Caco-2 (cell line): Measurements from ENCODE around the gene IL32. TPM values are rescaled to one million over a fixed set of nuclear protein-coding genes. Genes with fewer than 3 reads are reported as not detected.

Experiments used
- BruUV-seq: library from RNA; stranded (reverse); fragments of 400-500 nt; replicated peaks from 2 replicates; lab custom pipeline; 2021; lab: Mats Ljungman, UMichigan
- CTCF ChIA-PET: fragments of 300-600 bp; sonication (Branson Sonifier 250); formaldehyde crosslinking; loops from one replicate; lab custom pipeline; 2022; ENCODE audit warnings: antibody characterized with exemption; lab: Charles Lee
- POLR2A ChIA-PET: fragments of 300-600 bp; sonication (Branson Sonifier 250); formaldehyde crosslinking; loops from one replicate; lab custom pipeline; 2022; ENCODE audit warnings: antibody characterized with exemption; lab: Charles Lee
- DNase-seq, 2 experiments: peaks; one replicate each; pipeline versions ENCODE4 v3.0.0 to v3.0.0-alpha.2; 2020 to 2022
- H3K27me3 ChIP-seq: replicated peaks from 2 replicates; pipeline ENCODE4 v1.6.0; 2011; ENCODE audit warnings: low read length; ENCODE audit not compliant: control insufficient read depth, insufficient read depth
- H3K36me3 ChIP-seq: 2 replicates; pipeline ENCODE4 v1.5.1; 2011; ENCODE audit warnings: low read length; ENCODE audit not compliant: control insufficient read depth, insufficient read depth
- H3K4me1 ChIP-seq: fragments of 250-450 bp; sonication (Bioruptor Pico); 2 replicates; pipeline ENCODE4 v1.5.1; 2020; ENCODE audit warnings: mild to moderate bottlenecking
- H3K4me3 ChIP-seq: 2 replicates; pipeline ENCODE4 v1.5.1; 2011; ENCODE audit warnings: low read depth, mild to moderate bottlenecking, control low read depth, low read length
- H3K9me3 ChIP-seq: fragments of 250-450 bp; sonication (Bioruptor Pico); 2 replicates; pipeline ENCODE4 v1.5.1; 2020; ENCODE audit warnings: mild to moderate bottlenecking, moderate library complexity
- H3K27ac Mint-ChIP-seq: one replicate; pipeline ENCODE4 v1.8.0; 2022; ENCODE audit warnings: mixed read lengths; ENCODE audit not compliant: unreplicated experiment
- H3K27me3 Mint-ChIP-seq: one replicate; pipeline ENCODE4 v1.8.0; 2022; ENCODE audit warnings: mixed read lengths; ENCODE audit not compliant: insufficient read depth, unreplicated experiment
- H3K36me3 Mint-ChIP-seq: one replicate; pipeline ENCODE4 v1.8.0; 2022; ENCODE audit warnings: mild to moderate bottlenecking, mixed read lengths; ENCODE audit not compliant: insufficient read depth, unreplicated experiment
- H3K4me1 Mint-ChIP-seq: one replicate; pipeline ENCODE4 v1.8.0; 2022; ENCODE audit warnings: low read depth, mixed read lengths; ENCODE audit not compliant: unreplicated experiment
- H3K4me3 Mint-ChIP-seq: one replicate; pipeline ENCODE4 v1.8.0; 2022; ENCODE audit warnings: mild to moderate bottlenecking, moderate library complexity, mixed read lengths; ENCODE audit not compliant: unreplicated experiment
- H3K9me3 Mint-ChIP-seq: one replicate; pipeline ENCODE4 v1.8.0; 2022; ENCODE audit warnings: mixed read lengths; ENCODE audit not compliant: unreplicated experiment
- CTCF ChIP-seq, 2 experiments: fragments of 200-600 bp in 1 of 2; IDR thresholded peaks; 1 replicate in 1 of 2; 2 replicates in 1 of 2; pipeline versions ENCODE4 v1.5.1 to v1.8.0; 2011 to 2022; ENCODE audit warnings: antibody characterized with exemption in 1 of 2, control low read depth in 1 of 2, inconsistent platforms in 1 of 2, low read depth in 1 of 2, low read length in 1 of 2, mild to moderate bottlenecking in 1 of 2, moderate library complexity in 1 of 2; ENCODE audit not compliant: insufficient read depth in 1 of 2, severe bottlenecking in 1 of 2, unreplicated experiment in 1 of 2
- intact Hi-C: fragments of 100-400 bp; cut with micrococcal nuclease; formaldehyde crosslinking; loops from one replicate; pipeline ENCODE4 v1.10.0; 2022; ENCODE audit not compliant: unreplicated experiment
- total RNA-seq: library from RNA; stranded (reverse); gene quantifications from 2 replicates; pipeline ENCODE4 v1.2.3, GENCODE V29; 2022

Gene IL32
- total RNA-seq, 1 experiment from 2014 or later = 149 TPM

DNA sequence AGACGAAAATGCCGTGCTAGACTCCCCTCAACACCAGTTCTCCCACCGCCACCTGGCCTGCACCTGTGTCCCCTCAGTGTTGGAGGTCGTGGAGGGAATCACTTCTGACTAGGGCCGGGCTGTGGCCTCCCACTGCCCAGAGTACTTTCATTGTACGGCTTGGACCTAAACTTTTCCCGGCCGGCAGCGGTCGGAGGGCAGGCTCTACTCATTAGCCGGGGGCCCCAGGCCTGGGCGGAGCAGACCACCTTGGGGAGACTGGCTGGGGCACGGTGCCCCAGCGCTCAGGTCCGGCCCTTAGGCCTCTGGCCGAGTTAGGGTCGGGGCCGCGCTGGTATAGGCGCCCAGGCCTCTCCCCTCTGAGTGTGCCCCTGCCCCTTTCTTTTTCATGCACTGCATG, 48.1 kb upstream of the IL32 start:
- no peaks in the 10 kb centered on the region for H3K27me3 Mint-ChIP-seq
- H3K4me3 Mint-ChIP-seq = peak overlapping the region; percentile 44
- intact Hi-C loops = no loop called here
- no peaks in the 10 kb centered on the region for H3K27me3 ChIP-seq
- peaks cover 10% of the 10 kb centered on the region for H3K4me1 Mint-ChIP-seq
- H3K9me3 ChIP-seq = no peaks in the 10 kb centered on the region
- no peak for TF ChIP-seq CTCF (IDR thresholded peaks at IDR 0.05; ENCODE audit: insufficient read depth in 1 of 2, low read depth in 1 of 2, low read length in 1 of 2, severe bottlenecking in 1 of 2, unreplicated experiment in 1 of 2)
- H3K4me3 ChIP-seq = no peak overlapping the region
- no peak overlapping the region for H3K27ac Mint-ChIP-seq
- POLR2A ChIA-PET = no interaction called here
- BruUV-seq = no TSS peak
- H3K36me3 ChIP-seq = 0 out of 2 replicates have a peak, but pooled peaks cover 2% of the 10 kb centered on the region
- H3K4me1 ChIP-seq = peaks cover 42% of the 10 kb centered on the region
- DNase-seq = no peak
- CTCF ChIA-PET = no interaction called here
- H3K9me3 Mint-ChIP-seq = no peaks in the 10 kb centered on the region
- H3K36me3 Mint-ChIP-seq = peaks cover 26% of the 10 kb centered on the region

GRCh38 chr16:3017794-3018506, 47.5 kb upstream of the IL32 start, which contains the start of gene CLDN6:
CLDN6 (minus strand) TSS chr16:3018183; CDS start chr16:3016021, 2,162 bp downstream.
- H3K36me3 Mint-ChIP-seq = peaks cover 32% of the 10 kb centered on the region
- H3K4me3 Mint-ChIP-seq = peak within 1 kb of the TSS; percentile 56
- peaks cover 16% of the 10 kb centered on the region for H3K4me1 Mint-ChIP-seq

More at GRCh38 chr16:3017794-3018506, 47.5 kb upstream of the IL32 start, which contains the start of gene CLDN6:
- H3K9me3 Mint-ChIP-seq = no peaks in the 10 kb centered on the region
- no peaks in the 10 kb centered on the region for H3K27me3 Mint-ChIP-seq
- BruUV-seq = no TSS peak
- Histone ChIP-seq H3K4me3 (no peak within 1 kb of the TSS), H3K4me1 (peaks cover 42% of the 10 kb centered on the region), H3K27me3 (no peaks in the 10 kb centered on the region), H3K9me3 (no peaks in the 10 kb centered on the region), H3K36me3 (0 out of 2 replicates have a peak, but pooled peaks cover 2% of the 10 kb centered on the region)
- ChIA-PET POLR2A (interaction anchor here (3.5 kb wide), 1 partner anchor 8 kb away, joined by 34 read pairs; no protein-coding TSS in a partner anchor), CTCF (interaction anchor here (6.9 kb wide), 1 partner anchor 13 kb away, joined by 113 read pairs; no protein-coding TSS in a partner anchor)
- TF ChIP-seq CTCF (IDR thresholded peaks at IDR 0.05; ENCODE audit: insufficient read depth in 1 of 2, low read depth in 1 of 2, low read length in 1 of 2, severe bottlenecking in 1 of 2, unreplicated experiment in 1 of 2) = no peak
- DNase-seq = peak in 1 of 2 experiments; percentile 40
- H3K27ac Mint-ChIP-seq = peak within 1 kb of the TSS; percentile 25
- intact Hi-C loops = no loop called here
